ENCODE results near the gene KRT33B. TPM values are rescaled to one million over a fixed set of nuclear protein-coding genes. Genes with fewer than 3 reads are reported as not detected.

The KRT33B gene
- total and polyA plus RNA-seq, 2 of the 13 experiments (the other 11 are each of a cell fraction or from before 2014, with no cell fraction given): not detected

GRCh38 chr17:41393826-41394225 is 24.2 kb upstream of the KRT33B start:
- 52% methylated on average over 10 of the region's 10 CpGs for WGBS (ENCODE audit: low lambda C conversion rate)
- H3K27me3 ChIP-seq (ENCODE audit: control insufficient read depth in 1 of 2, insufficient read depth in 2 of 2, low read length in 2 of 2): peaks cover 2 to 14% of the 10 kb centered on the region in 2 experiments; a peak in 3 of 5 replicates
- no peaks in the 10 kb centered on the region for H3K36me3 ChIP-seq (replicated peaks in 1 of 2; ENCODE audit: control insufficient read depth in 1 of 2, insufficient read depth in 2 of 2, low read length in 2 of 2)
- no peak overlapping the region for H3K27ac ChIP-seq (ENCODE audit: extremely low read length, insufficient read depth, low read length)
- no peak overlapping the region for H3K4me2 ChIP-seq (ENCODE audit: low read depth, low read length)
- ATAC-seq: no peak
- H3K79me2 ChIP-seq (ENCODE audit: insufficient read depth, low read length): no peaks in the 10 kb centered on the region
- CTCF ChIA-PET (ENCODE audit: low intra/inter-chr PET ratio, low total read pairs): no interaction called here
- no peaks in the 10 kb centered on the region for H4K20me1 ChIP-seq (ENCODE audit: insufficient read depth, low read length)
- POLR2A ChIA-PET: no interaction called here
- no peak overlapping the region for H3K9ac ChIP-seq (ENCODE audit: insufficient read depth, low read depth, low read length)
- H3K4me3 ChIP-seq (replicated peaks in 1 of 3; ENCODE audit: insufficient read depth in 1 of 3, low read depth in 2 of 3, low read length in 3 of 3): no peak overlapping the region
- no TSS peak for BruUV-seq (replicated peaks)
- in situ Hi-C loops (cut with HindIII; ENCODE audit: extremely low pct_ligation_motif_present, low pct_unique_long_range_greater_than_20kb) (no loop called here), intact Hi-C loops (cut with micrococcal nuclease; ENCODE audit: unreplicated experiment) (no loop called here)
- no peak overlapping the region for H2AFZ ChIP-seq (ENCODE audit: low read length)
- FAIRE-seq: no peak
- H3K9me3 ChIP-seq (ENCODE audit: low read length): no peaks in the 10 kb centered on the region
- DNase-seq (ENCODE audit: low spot score): no peak
- no peak for TF ChIP-seq ATF7 (IDR thresholded peaks at IDR 0.05)
- no peak for TF ChIP-seq ATF7 (CRISPR knock-in tag; IDR thresholded peaks at IDR 0.05)
- no peak for TF ChIP-seq ZNF574 (CRISPR knock-in tag; IDR thresholded peaks at IDR 0.05)
- no peak for TF ChIP-seq GTF2F1 (IDR thresholded peaks at IDR 0.05; ENCODE audit: low read length)
- TF ChIP-seq ZNF10 (CRISPR knock-in tag; IDR thresholded peaks at IDR 0.05; ENCODE audit: borderline replicate concordance, low read depth): no peak
- TF ChIP-seq SP140L (CRISPR knock-in tag; IDR thresholded peaks at IDR 0.05; ENCODE audit: borderline replicate concordance): no peak
- TF ChIP-seq ZKSCAN8 (CRISPR knock-in tag; IDR thresholded peaks at IDR 0.05; ENCODE audit: borderline replicate concordance): no peak
- no peak for TF ChIP-seq DNMT1 (CRISPR knock-in tag; IDR thresholded peaks at IDR 0.05)
- TF ChIP-seq PHF8 (CRISPR knock-in tag; IDR thresholded peaks at IDR 0.05): no peak
- no peak for TF ChIP-seq SP2 (CRISPR knock-in tag; IDR thresholded peaks at IDR 0.05)
- no peak for TF ChIP-seq HMGA1 (CRISPR knock-in tag; conservative IDR thresholded peaks at IDR 0.05)
- TF ChIP-seq ZSCAN29 (CRISPR knock-in tag; conservative IDR thresholded peaks at IDR 0.05): no peak
- H3K4me1 ChIP-seq (ENCODE audit: insufficient read depth, low read length): no peaks in the 10 kb centered on the region
